NCI-H2196 (cell line): ENCODE results near the gene ADA.
"Not testable (repeated sequence)": the region's sequence is repeated elsewhere in the genome, so short reads cannot be mapped to it uniquely, and the experiment has no call there.

Experiments
- DNase-seq: peaks from one replicate; lab custom pipeline; 2025; ENCODE audit not compliant: unreplicated experiment; lab: John Stamatoyannopoulos, UW

Gene ADA

DNA sequence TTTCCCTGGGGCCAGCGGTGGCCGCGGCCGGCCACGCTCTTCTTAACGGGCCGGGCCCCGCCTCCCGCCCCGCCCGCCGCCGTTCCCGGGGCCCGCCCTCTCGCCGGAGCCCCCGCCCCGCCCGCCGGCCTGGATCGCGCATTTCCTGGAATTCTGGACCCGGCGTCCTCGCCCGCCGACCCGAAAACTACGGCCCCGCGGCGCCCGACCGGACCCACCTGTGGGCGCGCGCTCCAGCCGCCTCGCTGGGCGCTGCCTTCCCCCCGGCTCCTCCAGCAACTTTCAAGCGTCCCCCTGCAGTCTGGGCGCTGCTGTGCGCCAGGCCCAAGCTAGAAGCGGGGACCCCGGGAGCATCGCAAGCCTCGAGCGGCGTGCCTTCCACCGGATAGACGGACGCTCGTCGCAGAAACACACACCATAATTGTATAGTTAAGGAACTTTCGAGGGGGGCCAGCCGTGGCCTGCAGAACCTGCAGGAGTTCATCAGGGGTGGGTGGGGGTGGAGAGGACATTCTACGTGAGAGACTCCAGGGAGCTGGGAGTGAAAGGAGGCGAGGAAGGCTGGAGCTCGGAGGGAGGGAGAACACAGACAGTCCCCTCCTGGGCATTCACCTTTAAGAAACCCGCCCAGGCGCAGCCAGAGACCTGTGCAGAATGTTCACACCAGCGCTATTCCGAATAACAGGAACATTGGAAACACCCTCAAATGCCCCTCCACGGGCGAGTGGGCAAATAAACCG lies at the start of gene ADA:
ADA (minus strand) TSS at position 16 of the 740 bp plus-strand sequence. CDS start 92 bp downstream, outside the sequence.
- DNase-seq, result peak; percentile 63

DNA sequence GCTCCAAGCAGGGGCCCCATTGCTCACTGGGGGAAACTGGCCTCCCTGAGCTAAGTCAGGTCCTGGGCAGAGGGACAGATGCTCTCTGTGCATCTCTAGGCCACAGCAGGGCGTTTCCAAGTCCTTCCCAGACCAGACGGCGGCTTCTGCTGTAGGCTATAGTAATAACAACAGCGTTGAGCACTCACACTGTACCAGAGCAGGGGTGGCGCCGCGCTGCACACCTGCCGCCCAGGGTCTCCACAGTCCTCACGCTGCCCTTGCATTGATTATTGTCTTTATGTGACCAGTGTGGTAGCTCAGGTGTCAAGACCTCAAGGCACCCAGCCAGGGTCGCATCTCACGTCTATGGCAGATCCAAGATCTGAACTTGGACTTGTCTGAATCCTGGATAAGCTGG lies 48.8 kb upstream of the ADA start:
- DNase-seq, result no peak

DNA sequence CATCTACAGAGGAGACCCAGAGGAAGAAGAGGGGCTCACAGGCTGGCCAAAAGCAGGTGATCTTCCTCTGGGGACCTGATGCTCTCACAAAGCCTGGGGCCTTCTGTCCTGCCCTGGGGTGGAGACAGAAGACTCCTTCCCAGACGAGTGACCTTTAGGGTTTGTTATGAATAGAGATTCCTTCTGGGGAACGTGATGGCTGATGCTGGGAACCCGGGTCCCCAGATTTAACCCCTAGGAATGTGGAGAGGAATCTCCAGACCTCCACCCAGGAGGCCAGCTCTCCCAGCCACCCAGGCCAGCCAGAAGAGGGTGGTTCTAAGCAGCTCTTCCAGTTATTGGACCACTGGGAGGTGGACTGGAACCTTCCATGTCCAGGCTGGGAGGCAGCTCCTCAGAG lies 46.9 kb upstream of the ADA start:
- no peak for DNase-seq

DNA sequence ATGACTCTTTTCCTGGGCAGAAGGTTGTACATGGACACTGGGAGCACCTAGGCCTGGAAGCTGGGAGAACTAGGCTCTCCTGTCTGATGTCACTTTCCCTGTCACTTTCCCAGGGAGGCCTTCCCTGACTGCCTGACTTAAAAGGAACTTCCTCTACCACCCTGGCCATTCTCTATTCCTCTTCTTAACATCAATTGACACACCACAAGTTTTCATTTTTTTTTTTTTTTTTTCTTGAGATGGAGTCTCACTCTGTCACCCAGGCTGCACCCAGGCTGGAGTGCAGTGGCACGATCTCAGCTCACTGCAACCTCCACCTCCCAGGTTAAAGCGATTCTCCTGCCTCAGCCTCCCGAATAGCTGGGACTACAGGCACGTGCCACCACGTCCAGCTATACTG lies 45.5 kb upstream of the ADA start:
- not testable (repeated sequence) for DNase-seq

DNA sequence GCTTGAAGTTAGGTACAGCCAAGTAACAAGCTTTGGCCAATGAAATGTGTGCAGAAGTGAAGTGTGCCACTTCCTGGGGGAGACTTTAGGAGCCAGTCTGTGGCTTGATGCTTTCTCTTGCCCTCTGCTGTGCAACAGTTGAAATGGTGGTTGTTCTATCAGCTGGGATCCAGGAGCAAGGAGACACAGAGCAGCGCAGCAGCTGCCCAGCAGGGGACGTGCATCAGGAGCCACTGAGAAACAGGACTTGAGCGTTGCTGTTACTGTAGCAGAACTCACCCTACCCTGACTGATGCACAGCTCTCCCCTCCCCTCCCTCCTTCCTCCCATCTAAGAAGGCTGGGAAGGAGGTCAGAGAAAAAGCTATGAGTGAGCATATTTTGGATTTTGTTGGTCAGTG lies 44.8 kb upstream of the ADA start:
- no peak for DNase-seq

DNA sequence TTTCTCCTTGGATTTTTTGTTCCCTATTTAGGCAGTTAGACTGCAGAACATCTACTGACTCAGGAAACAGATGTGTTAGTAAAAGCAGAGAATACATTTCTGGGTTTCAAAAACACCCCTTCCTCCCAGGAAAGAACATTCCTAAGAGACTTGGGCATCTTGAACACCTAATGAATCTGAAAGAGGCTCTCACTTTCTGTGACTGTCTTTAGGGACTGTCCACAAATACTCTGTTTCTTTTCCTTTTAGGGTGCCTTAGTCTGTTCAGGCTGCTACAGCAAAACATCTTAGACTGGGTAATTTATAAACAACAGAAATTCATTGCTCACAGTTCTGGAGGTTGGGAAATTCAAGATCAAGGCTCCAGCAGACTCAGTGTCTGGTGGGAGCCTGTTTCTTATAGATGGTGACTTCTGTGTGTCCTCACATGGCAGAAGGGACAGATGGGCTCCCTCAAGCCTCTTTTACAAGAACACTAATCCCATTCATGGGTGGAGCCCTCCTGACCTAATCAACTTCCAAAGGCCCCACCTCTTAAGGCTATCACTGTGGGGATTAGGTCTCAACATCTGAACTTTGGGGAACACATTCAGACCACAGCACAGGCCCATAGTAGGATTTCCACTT lies 44.3 kb upstream of the ADA start:
- DNase-seq, result no peak

DNA sequence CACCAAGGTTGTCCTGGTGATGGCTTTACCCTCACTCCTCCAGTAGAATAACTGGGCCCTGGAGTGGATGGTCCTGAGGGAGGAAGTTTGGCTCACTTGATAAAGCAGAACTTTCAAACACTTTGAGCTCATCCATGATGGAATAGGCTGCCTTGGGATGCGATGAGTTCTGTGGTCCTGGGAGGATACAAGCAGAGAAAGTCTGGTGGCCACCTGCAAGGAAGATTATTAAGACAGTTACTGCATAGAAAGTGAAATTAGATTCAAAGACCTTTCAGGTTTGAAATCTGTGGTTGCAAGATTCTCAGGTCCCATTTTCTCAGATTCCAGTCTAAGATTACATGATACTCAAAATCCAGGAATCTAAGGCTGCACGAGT lies 43.8 kb upstream of the ADA start:
- no peak for DNase-seq

DNA sequence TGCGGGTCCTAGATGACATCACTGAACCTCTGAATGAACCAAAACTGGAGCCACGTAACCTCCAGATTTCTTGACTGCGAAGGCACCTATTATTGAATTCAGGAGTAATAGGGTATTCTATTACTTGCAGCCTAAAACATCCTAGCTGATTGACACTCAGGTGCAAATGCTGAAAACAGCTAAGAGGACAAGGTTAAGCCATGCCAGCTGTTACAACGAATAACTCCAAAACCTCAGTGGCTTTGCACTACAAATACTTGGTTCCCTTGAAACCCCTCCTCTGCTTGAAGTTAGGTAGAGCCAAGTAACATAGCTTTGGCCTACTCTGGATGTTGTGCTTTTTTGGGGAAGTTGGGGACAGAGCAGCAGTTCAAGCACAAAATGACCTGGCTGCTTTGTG lies 42.7 kb upstream of the ADA start:
- no peak for DNase-seq

DNA sequence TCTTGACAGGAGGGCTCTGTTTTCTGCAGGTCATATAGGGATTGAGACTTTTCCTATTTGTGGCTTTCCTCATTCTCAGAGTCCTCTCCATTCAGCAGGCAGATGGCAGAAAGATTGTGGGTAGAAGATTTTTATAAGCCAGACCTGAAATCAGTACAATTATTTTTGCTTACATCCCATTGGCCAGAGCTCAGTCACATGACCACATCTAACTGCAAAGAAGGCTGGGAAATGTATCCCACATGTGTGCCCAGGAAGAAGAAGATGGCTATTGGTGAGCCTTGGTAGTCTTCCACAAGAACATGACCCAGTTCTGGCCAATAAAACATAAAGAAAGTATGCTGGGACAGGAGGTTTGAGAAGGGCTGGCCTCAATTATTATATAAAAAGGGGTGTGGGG lies 42.1 kb upstream of the ADA start:
- no peak for DNase-seq

DNA sequence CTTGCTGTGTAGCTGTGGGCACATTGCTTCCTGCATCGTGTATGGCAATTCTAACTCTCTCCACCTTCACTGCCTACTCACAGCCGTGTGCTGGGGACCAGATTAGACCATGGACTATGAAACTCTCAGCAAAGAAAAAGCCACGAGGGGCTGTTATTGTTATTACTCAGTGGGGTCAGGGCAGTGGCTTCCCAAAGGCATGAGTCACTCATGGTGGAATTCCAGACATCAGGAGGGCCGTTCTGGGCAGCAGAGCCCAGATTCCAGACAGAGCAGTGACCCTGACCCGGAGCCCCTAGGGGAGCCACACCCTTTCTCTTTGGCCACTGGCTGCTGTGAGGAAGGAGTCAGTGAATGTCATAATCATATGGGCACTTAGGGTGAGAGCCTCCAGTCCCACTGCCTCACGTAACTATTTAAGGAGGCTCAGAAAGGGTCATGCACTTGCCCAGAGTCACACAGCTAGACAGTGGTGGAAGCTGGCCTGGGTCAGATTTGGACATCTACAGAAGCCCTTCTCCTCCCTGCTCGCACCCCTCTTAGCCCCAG lies 41.5 kb upstream of the ADA start:
- no peak for DNase-seq

DNA sequence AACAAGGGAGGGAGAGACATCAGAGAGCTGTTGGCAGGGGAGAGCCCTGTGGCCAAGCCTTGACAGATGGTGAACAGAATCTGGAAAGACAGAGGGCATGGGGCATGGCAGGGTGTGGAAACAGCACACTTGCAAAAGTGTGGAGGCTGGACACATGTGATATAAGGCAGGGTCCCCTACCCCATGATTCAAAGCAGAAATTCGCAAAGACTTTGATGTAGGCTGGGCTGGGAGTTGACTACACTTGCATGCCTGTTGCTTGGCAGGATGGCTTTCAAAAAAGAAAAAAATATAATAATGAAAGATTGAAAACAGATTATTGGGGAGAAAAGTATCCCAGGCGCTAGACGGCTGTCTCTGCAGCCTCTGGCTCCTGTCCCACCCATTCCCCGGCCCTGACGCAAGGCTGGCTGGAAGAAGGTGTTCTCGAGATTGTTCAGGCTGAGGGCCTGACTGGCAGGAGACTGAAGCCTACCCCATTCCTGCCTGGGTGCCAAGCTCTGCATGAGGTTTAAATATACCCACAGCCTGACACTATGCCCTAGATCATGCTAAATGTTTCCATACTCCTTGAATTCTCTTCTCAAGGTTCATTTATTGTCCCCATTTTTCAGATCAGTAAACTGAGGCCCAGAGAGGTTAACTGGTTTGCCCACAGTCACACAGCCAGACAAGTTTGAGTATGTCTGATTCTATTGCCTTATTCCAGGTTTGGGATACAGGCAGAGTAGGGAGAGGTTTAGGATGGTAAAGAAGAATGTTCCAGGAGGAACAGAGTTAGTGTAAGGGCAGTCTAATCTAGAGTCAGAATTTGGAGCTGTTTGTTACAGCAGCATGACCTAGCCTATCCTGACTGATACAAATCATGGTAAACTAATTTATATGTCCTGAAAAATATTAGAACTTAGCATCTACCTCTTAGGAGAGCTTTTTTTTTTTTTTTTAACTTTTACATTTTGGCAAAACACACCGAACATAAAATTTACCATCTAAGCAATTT lies 40.2 kb upstream of the ADA start:
- no peak for DNase-seq

DNA sequence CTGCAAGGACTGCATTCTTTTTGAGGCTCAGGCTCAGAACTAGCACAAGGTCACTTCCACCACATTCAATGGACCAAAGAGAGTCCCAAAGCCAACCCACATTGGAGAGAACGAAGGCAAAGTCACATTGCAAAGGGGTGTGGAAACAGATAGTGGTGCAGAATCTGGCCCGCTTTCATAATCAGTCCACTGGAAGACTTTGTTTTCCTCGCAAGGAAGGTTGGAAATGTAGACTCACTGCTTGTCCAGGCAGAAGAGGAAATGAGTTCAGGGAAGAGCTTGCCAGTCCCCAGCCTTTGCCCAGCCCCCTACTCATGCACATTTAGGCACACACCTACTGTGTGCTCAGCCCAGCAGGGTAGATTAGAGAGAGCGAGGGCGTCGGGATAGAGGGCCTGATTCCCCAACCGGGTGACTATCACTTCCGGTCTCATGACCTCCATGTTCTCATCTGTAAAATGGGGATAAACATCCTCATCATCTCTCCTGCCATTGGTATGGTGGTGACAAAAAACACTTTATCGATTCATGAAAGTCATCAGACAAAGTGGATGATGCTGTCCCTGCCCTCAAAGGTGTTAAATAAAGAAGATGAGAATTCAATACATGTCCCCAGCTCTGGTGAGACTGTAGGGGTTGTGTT lies 39.4 kb upstream of the ADA start:
- no peak for DNase-seq

DNA sequence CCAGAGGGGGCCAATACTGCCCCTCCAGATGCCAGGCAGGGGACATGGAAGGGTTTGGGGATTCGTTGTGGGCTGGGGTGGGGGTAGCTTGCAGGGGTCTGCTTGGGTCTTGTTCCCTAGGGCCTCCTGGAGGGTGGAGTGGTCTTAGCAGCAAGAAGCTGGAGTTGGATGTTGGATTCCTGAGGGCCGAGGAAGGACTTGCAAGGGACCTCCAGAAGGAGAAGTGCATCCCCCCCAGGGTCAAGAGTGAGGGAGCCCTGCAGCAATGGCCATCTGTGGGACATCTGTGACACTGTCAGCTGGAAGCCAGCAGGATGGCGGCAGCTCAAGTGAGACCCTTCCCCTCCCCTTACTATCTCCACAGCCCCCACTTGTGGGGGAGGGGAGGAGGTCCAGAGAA lies 38.3 kb upstream of the ADA start:
- DNase-seq, result no peak

DNA sequence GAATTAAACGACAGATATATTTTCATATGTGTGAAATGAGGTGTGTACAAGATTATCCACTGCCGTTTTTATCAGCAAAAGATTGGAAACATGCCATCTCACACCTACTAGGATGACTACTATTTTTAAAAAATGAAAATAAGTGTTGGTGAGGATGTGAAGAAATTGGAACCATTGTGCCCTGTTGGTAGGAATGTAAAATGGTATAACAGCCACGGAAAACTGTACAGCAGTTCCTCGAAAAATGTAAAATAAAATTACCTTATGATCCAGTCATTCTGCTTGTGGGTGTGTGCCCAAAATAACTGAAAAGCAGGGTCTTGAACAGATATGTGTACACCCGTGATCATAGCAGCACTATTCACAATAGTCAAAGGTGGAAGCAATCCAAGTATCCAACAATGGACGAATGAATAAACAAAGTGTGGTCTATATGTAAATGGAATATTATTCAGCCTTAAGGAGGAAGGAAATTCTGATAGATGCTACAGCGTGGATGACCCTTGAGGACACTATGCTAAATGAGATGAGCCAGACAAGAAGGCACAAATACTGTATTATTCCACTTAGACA lies 36.6 kb upstream of the ADA start:
- DNase-seq, result no peak

DNA sequence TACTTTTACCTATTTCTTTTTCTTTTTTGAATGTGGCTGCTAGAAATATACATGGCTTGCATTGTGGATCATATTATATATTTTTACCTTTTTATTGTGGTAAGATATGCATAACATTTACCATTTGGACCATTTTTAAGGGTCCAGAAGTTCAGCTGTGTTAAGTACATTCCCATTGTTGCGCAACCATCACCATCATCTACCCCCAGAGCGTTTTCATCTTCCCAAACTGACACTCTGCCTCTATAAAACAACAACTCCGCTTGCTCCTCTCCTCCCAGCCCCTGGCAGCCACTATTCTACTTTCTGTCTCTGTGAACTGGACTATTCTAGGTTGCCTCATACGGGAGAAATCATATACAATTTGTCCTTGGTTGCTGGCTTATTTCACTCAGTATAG lies 35.4 kb upstream of the ADA start:
- no peak for DNase-seq

DNA sequence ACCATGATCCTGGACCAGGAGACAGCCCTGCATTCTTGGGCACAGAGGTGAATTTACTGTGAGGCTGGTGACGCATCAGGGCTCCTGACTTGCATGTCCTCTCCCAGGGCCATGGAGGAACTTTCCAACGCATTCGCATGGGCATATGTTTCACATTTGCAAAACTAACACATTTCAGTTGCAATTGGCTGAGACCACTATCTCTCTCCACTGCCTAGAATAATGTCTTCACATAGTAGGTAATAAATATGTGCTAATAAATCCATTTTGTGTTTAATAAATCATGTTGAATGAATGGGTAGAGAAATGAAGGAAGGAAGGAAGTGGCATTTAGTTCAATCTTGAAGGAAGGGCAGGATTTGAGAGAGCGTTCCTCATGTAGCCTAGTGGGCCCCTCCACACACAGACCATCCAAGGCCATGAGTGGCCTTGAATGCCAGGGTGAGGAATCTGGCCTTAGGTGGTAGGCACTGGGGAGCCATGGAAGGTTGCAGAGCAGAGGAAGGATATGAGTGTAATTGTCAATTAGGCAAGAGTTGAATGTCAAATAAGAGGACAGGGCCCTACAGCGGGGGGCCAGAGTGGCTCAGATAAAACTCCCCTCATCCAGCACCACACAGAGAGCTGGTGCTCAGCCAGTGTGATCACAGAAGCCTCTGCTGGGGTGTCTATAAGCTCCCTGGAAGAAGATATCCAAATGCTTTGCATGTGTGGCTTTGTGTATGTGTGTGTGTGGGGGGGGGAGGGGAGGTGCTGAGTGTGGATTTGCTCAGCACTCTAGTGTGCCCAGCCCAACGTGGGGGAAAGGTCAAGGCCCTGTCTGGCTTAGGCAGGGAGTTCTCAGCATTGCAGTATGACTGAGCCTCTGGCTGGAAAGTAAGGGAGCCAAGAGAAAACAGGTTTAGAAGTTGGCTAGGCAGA lies 32.8 kb upstream of the ADA start:
- DNase-seq, result no peak

DNA sequence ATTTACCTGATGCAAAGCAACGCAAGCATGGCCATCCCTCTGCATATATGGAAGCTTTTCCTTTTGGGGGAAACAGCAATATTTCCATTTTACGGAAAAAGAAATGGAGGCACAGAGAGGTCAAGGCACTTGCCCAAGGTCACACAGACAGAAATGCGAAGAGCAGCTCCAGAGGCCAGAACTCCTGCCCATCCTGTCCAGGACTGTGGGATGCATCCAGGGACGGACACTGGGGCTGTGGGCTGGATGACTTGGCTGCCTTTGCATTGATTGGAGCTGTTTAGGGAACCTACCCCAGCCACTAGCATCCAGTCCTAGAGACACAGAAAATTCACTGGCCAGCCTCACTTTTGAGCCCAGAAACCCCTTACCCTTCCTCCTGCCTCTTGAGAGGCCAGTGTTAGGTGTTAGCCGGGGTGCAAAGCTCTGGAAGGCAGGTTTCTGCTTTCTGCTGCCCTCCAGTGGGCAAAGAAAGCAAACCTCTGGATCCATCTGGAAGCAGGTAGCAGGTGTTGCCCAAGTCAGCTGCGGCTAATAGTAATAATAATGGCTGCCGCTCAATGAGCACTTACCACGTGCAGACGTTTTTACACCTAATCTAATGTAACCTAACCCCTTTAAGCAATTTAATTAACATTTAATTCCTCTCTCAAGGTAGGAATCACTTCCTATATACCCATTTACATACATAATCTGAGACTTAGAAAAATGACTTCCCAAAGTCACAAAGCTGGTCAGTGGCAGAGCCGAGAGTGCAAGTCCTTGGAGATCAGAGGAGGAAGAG lies 32.0 kb upstream of the ADA start:
- DNase-seq, result peak; percentile 85

DNA sequence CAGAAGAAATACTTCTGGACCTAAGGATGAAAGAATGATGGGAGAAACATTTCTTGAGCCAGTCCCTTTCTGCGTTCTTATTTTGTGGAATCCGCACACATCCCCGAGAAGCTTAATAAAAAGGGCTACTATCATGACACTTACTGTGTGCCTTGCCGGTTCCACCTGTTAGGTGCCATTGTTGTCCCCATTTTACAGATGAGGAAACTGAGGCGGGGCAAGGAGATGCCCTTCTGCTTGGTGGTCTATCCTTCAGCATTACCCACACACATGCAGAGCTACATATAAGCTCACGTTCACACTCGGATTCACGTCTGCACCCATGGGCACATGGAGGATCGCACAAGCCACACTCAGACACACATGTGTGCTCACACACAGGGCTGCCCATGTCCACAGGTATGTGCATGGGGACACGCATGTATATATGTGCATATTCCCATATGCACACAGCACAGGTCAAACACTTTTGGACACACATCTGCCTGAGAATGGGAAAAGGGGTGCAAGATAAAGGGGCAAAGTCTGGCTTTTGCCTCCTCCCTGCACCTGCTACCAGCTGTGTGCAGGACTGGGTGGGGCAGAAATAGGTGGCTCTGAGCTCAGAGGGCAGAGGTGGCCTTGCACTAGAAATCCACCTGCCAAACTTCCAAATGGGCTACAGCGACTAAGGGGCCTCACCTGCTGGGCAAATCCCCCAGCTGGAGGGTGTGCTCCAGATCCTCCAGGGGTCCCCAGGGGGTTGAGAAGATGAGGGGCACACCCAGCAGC lies 30.5 kb upstream of the ADA start:
- no peak for DNase-seq
